Gastroesophageal sphincter (tissue), 4 donors: ENCODE measurements around the gene CACNG3. TPM values are rescaled to one million over a fixed set of nuclear protein-coding genes. Genes with fewer than 3 reads are reported as not detected.
"Not testable (repeated sequence)": the region's sequence is repeated elsewhere in the genome, so short reads cannot be mapped to it uniquely, and the experiment has no call there.

Experiments
- ATAC-seq: fragments of 150-250 bp; one replicate; pipeline ENCODE4 v1.9.1; 2016; ENCODE audit warnings: mild to moderate bottlenecking, moderate library complexity
- H3K27ac ChIP-seq, 4 donors: fragments of 200-600 bp; sonication (generic) in 3 of 4; 1 replicate in 3 of 4; 2 replicates in 1 of 4; pipeline ENCODE4 v1.5.1; 2016 to 2019
- H3K27me3 ChIP-seq: fragments of 200-600 bp; sonication (generic); one replicate; pipeline ENCODE4 v1.5.1; 2019
- H3K36me3 ChIP-seq, 2 donors: fragments of 200-600 bp; sonication (generic); one replicate each; pipeline ENCODE4 v1.5.1; 2019; ENCODE audit warnings: control low read depth in 1 of 2
- H3K4me1 ChIP-seq, 3 donors: fragments of 200-600 bp; sonication (generic); 1 replicate in 2 of 3; 2 replicates in 1 of 3; pipeline ENCODE4 v1.5.1; 2016 to 2019; ENCODE audit warnings: control low read depth in 2 of 3
- H3K4me3 ChIP-seq, 2 donors: fragments of 200-600 bp; sonication (generic); one replicate each; pipeline ENCODE4 v1.5.1; 2019; ENCODE audit warnings: mild to moderate bottlenecking in 1 of 2, moderate library complexity in 1 of 2
- H3K9me3 ChIP-seq, 3 donors: fragments of 200-600 bp; sonication (generic); one replicate each; pipeline ENCODE4 v1.5.1; 2017 to 2019; ENCODE audit warnings: control low read depth in 2 of 3
- CTCF ChIP-seq, 4 experiments: fragments of 200-600 bp in 2 of 4; fragments of 450-650 bp in 2 of 4; sonication (generic) in 1 of 4; IDR thresholded peaks; one replicate each; pipeline ENCODE4 v1.5.1; 2017 to 2019; ENCODE audit warnings: antibody characterized with exemption in 4 of 4, mild to moderate bottlenecking in 2 of 4, moderate library complexity in 2 of 4
- EP300 ChIP-seq: sonication (generic); formaldehyde crosslinking; IDR thresholded peaks from one replicate; pipeline ENCODE4 v1.6.1; 2017; ENCODE audit warnings: antibody characterized with exemption, mild to moderate bottlenecking
- POLR2A ChIP-seq, 2 donors: fragments of 450-650 bp; IDR thresholded peaks; one replicate each; pipeline ENCODE4 v1.6.1; 2017; ENCODE audit warnings: antibody characterized with exemption in 2 of 2, mild to moderate bottlenecking in 2 of 2, moderate library complexity in 1 of 2
- POLR2AphosphoS5 ChIP-seq: sonication (generic); formaldehyde crosslinking; IDR thresholded peaks from one replicate; pipeline ENCODE4 v1.6.1; 2017; ENCODE audit warnings: antibody characterized with exemption
- WGBS, 2 donors: methylation state at CpG; one replicate each; pipeline ENCODE4 v1.1.5; 2018; ENCODE audit warnings: low coverage in 1 of 2; 5-methylcytosine and 5-hydroxymethylcytosine counted together
- total RNA-seq, 4 donors: library from RNA; depleted of rRNA; stranded (reverse); fragments of >200 nt; gene quantifications; one replicate each; pipeline ENCODE4 v1.1.0, GENCODE V29; 2016

Gene CACNG3
- total RNA-seq, 4 donors from 2014 or later, result not detected

GRCh38 chr16:24332582-24333090, 76.5 kb downstream of the CACNG3 start:
- WGBS, 2 donors, result 72 to 85% methylated on average over 6 to 7 of the region's 10 CpGs
- no peaks in the 10 kb centered on the region for H3K36me3 ChIP-seq
- ATAC-seq, result no peak

DNA sequence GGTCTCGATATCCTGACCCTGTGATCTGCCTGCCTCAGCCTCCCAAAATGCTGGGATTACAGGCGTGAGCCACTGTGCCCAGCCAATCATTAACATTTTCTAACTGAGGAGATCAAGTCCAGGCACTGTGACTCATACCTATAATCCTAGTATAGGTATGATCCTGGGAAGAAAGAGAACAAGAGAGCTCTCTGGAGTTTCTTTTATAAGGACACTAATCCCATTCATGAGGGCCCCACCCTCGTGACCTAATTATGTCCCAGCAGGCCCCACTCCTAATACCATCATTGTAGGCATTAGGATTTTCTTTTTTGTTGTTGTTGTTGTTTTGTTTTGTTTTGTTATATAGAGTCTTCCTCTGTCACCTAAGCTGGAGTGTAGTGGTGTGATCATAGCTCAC, 80.4 kb downstream of the CACNG3 start:
- Histone ChIP-seq H3K4me1 (no peaks in the 10 kb centered on the region), H3K9me3 (peaks cover 0 to 24% (median 0%) of the 10 kb centered on the region in 3 donors), H3K27me3 (no peaks in the 10 kb centered on the region), H3K4me3 (no peak overlapping the region), H3K36me3 (no peaks in the 10 kb centered on the region), H3K27ac (no peak overlapping the region)
- ATAC-seq, result no peak
- TF ChIP-seq EP300 (no peak), POLR2A (IDR thresholded peaks at IDR 0.05) (no peak), CTCF (IDR thresholded peaks at IDR 0.05) (no peak), POLR2AphosphoS5 (no peak)
- 81 to 86% methylated on average over 2 of the region's 3 CpGs for WGBS, 2 donors

More at GRCh38 chr16:24332582-24333090, 76.5 kb downstream of the CACNG3 start:
- peaks cover 5% of the 10 kb centered on the region for H3K27me3 ChIP-seq
- no peak overlapping the region for H3K4me3 ChIP-seq
- peaks cover 0 to 21% (median 0%) of the 10 kb centered on the region in 3 donors for H3K9me3 ChIP-seq
- no peak overlapping the region for H3K27ac ChIP-seq
- no peaks in the 10 kb centered on the region for H3K4me1 ChIP-seq
- TF ChIP-seq CTCF (IDR thresholded peaks at IDR 0.05) (no peak), EP300 (no peak), POLR2A (IDR thresholded peaks at IDR 0.05) (no peak), POLR2AphosphoS5 (no peak)

DNA sequence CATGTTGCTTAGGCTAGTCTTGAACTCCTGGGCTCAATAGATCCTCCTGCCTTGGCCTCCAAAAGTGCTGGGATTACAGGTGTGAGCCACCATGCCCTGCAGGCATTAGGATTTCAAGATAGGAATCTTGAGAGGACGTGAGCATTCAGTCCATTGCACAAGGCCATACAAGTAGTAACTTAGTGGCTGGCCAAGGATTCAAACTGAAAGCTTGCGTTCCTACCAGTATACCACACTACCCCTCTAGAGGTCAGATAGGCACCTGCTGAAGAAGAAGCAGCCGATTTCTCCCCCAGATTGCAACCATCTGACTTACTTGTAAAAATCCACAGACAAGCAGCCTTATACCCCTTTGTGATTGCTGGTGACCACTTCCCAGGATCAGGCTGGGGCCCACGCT, 80.9 kb downstream of the CACNG3 start:
- no peaks in the 10 kb centered on the region for H3K4me1 ChIP-seq
- WGBS, 2 donors, result 92% methylated on average over 2 of the region's 4 CpGs; no CpG with 5 or more reads in 1 of the 2 donors
- ATAC-seq, result no peak
- peaks cover 0 to 24% (median 0%) of the 10 kb centered on the region in 3 donors for H3K9me3 ChIP-seq
- H3K27me3 ChIP-seq, result no peaks in the 10 kb centered on the region
- H3K36me3 ChIP-seq, result no peaks in the 10 kb centered on the region
- no peak overlapping the region for H3K27ac ChIP-seq
- TF ChIP-seq POLR2AphosphoS5, result no peak
- TF ChIP-seq EP300, result no peak
- no peak for TF ChIP-seq CTCF (IDR thresholded peaks at IDR 0.05)
- no peak for TF ChIP-seq POLR2A (IDR thresholded peaks at IDR 0.05)
- H3K4me3 ChIP-seq, result no peak overlapping the region

DNA sequence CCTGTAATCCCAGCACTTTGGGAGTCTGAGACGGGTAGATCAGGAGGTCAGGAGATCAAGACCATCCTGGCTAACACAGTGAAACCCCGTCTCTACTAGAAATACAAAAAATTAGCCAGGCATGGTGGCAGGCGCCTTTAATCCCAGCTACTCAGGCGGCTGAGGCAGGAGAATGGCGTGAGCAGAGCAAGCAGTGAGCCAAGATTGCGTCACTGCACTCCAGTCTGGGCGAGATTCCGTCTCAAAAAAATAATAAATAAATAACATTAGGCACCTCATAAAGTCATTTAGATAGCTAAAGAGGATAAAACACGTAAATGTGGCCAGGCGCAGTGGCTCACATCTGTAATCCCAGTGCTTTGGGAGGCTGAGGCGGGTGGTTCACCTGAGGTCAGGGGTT, 87.7 kb downstream of the CACNG3 start:
- H3K36me3 ChIP-seq, H3K27ac ChIP-seq, H3K4me1 ChIP-seq, H3K4me3 ChIP-seq, ATAC-seq, H3K9me3 ChIP-seq: not testable (repeated sequence)
- H3K27me3 ChIP-seq, result peaks cover 19% of the 10 kb centered on the region
- WGBS, 2 donors, result 70 to 85% methylated on average over 6 to 9 of the region's 11 CpGs

GRCh38 chr16:24344784-24345183, 88.6 kb downstream of the CACNG3 start:
- peaks cover 19% of the 10 kb centered on the region for H3K27me3 ChIP-seq
- TF ChIP-seq EP300, result no peak
- TF ChIP-seq POLR2A (IDR thresholded peaks at IDR 0.05), result no peak
- no peak for TF ChIP-seq POLR2AphosphoS5
- no peak for TF ChIP-seq CTCF (IDR thresholded peaks at IDR 0.05)
- ATAC-seq, result no peak
- no peak overlapping the region for H3K27ac ChIP-seq
- no peaks in the 10 kb centered on the region for H3K9me3 ChIP-seq
- no peaks in the 10 kb centered on the region for H3K4me1 ChIP-seq
- no peak overlapping the region for H3K4me3 ChIP-seq
- 37 to 65% methylated on average over 2 of the region's 2 CpGs for WGBS, 2 donors
- H3K36me3 ChIP-seq, result no peaks in the 10 kb centered on the region
